Subcutaneous adipose tissue (tissue), 4 donors: Measurements from ENCODE around the gene SPATA6. TPM values are rescaled to one million over a fixed set of nuclear protein-coding genes. Genes with fewer than 3 reads are reported as not detected.

Source experiments
- total RNA-seq, 4 donors: library from RNA; depleted of rRNA; stranded (reverse); fragments of >200 nt; gene quantifications; one replicate each; pipeline ENCODE4 v1.1.0, GENCODE V29; 2016
- TF ChIP-seq, protein P1 (sequence below): fragments of 450-650 bp; IDR thresholded peaks from one replicate; pipeline ENCODE4 v1.5.1; 2016; ENCODE audit warnings: low read depth, mild to moderate bottlenecking, control low read depth, antibody characterized with exemption, moderate library complexity

Gene SPATA6
- total RNA-seq, 4 donors from 2014 or later = 18.3 to 30.8 (median 23.5) TPM

DNA sequence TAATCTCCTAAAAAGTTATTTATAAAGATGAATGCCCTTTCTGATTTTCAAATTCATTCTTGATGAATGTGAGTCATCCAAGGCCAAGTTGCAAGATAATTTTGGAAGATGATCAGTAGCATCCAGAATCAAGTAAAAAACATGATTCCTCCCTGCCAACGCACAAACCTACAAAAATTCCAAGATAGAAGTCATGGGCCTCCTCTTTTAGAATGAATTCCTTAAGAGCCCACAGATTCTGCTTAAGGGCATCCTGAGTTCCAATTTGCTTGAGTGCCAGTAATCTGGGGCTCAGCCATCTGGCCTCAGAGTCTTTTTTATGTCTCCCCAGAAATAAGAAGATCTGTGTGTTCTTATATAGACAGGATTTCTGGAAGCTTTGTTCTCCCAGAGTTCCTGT is 23.2 kb upstream of the SPATA6 start:
- TF ChIP-seq, protein P1, sequence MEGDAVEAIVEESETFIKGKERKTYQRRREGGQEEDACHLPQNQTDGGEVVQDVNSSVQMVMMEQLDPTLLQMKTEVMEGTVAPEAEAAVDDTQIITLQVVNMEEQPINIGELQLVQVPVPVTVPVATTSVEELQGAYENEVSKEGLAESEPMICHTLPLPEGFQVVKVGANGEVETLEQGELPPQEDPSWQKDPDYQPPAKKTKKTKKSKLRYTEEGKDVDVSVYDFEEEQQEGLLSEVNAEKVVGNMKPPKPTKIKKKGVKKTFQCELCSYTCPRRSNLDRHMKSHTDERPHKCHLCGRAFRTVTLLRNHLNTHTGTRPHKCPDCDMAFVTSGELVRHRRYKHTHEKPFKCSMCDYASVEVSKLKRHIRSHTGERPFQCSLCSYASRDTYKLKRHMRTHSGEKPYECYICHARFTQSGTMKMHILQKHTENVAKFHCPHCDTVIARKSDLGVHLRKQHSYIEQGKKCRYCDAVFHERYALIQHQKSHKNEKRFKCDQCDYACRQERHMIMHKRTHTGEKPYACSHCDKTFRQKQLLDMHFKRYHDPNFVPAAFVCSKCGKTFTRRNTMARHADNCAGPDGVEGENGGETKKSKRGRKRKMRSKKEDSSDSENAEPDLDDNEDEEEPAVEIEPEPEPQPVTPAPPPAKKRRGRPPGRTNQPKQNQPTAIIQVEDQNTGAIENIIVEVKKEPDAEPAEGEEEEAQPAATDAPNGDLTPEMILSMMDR = no peak

DNA sequence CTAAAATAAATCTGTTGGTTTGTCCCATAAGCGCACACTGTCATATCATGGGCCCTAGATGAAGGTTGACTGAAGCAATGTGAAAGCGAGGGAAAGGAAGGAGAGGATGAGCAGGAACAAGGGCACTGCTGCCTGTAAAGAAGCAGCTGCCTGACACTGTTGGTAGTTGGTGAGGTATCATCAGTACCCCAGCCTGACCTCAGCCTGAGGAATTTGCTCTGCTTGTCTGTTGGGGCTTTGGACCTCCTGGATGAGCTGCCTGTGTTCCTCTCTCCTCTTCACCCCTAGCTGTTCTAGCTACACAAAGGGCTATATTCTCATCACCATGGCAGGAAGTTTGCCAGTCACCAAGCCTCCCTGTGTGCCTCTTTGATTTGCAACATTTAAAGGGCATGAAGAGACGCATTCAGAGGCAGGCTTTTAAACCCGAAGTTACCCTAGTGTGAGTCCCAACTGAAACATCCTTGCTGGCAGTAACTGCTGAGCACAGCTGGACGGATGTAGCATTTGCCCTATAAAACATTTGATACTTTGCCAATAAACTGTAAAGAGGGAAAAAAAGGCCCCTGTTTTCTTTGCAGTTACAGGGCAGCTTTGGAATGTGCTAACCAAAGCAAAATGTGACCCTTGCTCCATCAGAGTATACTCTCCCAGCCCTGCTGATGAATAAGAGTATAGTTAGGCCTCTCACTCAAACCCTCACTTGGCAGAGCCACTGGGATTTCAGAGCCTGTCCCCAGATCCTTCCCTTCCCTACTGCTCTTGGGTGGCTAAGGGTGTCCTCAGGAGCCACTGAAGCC is 22.2 kb upstream of the SPATA6 start:
- TF ChIP-seq, protein P1 = no peak

DNA sequence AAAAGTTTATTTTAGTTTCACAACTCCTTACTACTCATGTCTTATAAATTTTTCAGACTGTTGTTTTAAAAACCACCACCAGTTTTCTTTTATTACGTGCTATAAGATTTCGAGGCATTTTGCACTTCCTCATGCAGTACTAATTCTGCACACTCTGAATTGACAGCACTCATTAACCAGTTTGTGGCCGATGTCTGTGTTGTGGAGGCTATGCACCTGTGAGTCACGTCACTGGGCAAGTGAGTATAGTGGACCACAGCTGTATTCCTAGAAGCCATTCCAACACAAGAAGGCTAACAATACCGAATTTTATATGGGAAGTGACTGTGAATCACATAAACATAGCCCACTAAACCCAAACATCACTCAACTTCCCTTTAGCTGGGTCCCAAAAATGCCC is 21.0 kb upstream of the SPATA6 start:
- TF ChIP-seq, protein P1 = no peak

DNA sequence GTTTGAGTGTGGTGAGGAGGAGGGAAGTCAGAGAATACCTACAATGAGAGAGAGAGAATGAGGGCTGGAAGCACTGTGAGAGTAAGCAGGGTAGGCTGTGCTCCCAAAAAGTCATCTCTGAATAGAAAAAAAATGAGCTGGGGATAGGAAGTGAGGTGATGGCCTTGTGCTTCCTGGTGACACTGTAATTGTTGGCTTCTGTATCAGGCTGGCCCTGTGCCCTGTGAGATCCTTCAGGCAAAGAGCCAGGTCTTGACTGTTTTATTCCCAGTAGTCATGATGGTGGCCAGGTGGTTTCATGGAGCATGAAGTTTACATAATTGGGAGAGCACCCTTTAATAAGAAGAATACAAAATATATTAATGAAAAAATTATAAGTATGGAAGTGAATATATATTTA is 20.4 kb upstream of the SPATA6 start:
- TF ChIP-seq, protein P1 = no peak

DNA sequence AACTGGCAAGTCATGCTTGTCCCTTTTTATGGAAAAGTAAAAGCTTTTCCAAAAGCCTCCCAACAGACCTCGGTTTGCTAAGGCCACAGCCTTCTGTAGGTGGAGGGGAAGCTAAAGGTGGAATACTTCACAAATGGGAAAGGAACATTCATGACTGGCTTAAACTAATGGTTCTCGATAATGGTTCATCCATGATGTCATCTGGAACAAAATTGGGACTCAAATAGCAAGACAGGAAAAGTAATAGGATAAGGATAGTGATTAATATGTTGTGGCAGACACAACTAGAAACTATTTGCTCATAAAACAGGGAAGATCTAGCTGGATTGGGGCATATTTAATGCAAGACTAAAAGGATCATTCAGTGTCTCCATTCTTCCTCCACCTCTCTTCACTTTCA is 16.7 kb upstream of the SPATA6 start:
- TF ChIP-seq, protein P1 = no peak

DNA sequence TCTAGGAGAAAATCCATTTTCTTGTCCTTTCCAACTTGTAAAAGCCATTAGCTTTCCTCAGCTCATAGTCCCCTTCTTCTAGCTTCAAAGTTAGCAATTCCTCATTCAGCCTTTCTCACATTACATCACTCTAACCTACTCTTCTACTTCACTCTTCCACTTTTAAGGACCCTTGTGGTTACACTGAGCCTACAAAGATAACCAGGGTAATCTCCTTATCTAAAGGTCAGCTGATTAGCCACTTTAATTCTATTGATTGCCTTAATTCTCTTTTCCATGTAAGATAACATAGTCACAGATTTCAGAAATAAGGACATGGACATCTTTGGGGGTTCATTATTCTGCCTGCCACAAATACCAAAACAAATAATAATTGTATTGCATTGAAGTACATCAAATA is 8.5 kb upstream of the SPATA6 start:
- TF ChIP-seq, protein P1 = no peak

DNA sequence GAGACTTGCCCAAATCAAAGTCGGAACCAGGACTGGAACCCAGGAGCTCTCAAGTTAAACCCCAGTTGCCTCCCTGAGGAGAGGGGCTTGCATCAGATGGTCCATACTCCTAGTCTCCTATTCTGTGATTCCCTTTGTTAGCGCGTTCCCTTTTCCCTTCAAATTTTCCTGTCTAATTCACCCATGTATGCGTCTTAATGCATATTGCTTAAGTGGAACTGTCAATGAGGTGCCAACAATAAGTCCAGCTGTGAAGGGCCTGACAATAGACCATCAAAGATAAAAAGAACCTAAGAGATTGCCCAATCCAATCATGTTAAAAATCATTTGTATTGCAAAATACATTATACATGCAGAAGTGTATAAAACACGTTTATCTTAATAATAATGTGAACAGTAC is 634 bp upstream of the SPATA6 start:
- TF ChIP-seq, protein P1 = no peak
